Gastroesophageal sphincter (tissue), 4 donors: ENCODE results near the gene ZNF33B. TPM values are rescaled to one million over a fixed set of nuclear protein-coding genes. Genes with fewer than 3 reads are reported as not detected.
A peak's percentile ranks its signal among the peaks of the same experiment; 100 is the strongest.

ENCODE experiments used
- ATAC-seq: fragments of 150-250 bp; one replicate; pipeline ENCODE4 v1.9.1; 2016; ENCODE audit warnings: mild to moderate bottlenecking, moderate library complexity
- H3K27ac ChIP-seq, 4 donors: fragments of 200-600 bp; sonication (generic) in 3 of 4; 1 replicate in 3 of 4; 2 replicates in 1 of 4; pipeline ENCODE4 v1.5.1; 2016 to 2019
- H3K27me3 ChIP-seq: fragments of 200-600 bp; sonication (generic); one replicate; pipeline ENCODE4 v1.5.1; 2019
- H3K36me3 ChIP-seq, 2 donors: fragments of 200-600 bp; sonication (generic); one replicate each; pipeline ENCODE4 v1.5.1; 2019; ENCODE audit warnings: control low read depth in 1 of 2
- H3K4me1 ChIP-seq, 3 donors: fragments of 200-600 bp; sonication (generic); 1 replicate in 2 of 3; 2 replicates in 1 of 3; pipeline ENCODE4 v1.5.1; 2016 to 2019; ENCODE audit warnings: control low read depth in 2 of 3
- H3K4me3 ChIP-seq, 2 donors: fragments of 200-600 bp; sonication (generic); one replicate each; pipeline ENCODE4 v1.5.1; 2019; ENCODE audit warnings: mild to moderate bottlenecking in 1 of 2, moderate library complexity in 1 of 2
- H3K9me3 ChIP-seq, 3 donors: fragments of 200-600 bp; sonication (generic); one replicate each; pipeline ENCODE4 v1.5.1; 2017 to 2019; ENCODE audit warnings: control low read depth in 2 of 3
- CTCF ChIP-seq, 4 experiments: fragments of 200-600 bp in 2 of 4; fragments of 450-650 bp in 2 of 4; sonication (generic) in 1 of 4; IDR thresholded peaks; one replicate each; pipeline ENCODE4 v1.5.1; 2017 to 2019; ENCODE audit warnings: antibody characterized with exemption in 4 of 4, mild to moderate bottlenecking in 2 of 4, moderate library complexity in 2 of 4
- EP300 ChIP-seq: sonication (generic); formaldehyde crosslinking; IDR thresholded peaks from one replicate; pipeline ENCODE4 v1.6.1; 2017; ENCODE audit warnings: antibody characterized with exemption, mild to moderate bottlenecking
- POLR2A ChIP-seq, 2 donors: fragments of 450-650 bp; IDR thresholded peaks; one replicate each; pipeline ENCODE4 v1.6.1; 2017; ENCODE audit warnings: antibody characterized with exemption in 2 of 2, mild to moderate bottlenecking in 2 of 2, moderate library complexity in 1 of 2
- POLR2AphosphoS5 ChIP-seq: sonication (generic); formaldehyde crosslinking; IDR thresholded peaks from one replicate; pipeline ENCODE4 v1.6.1; 2017; ENCODE audit warnings: antibody characterized with exemption
- WGBS, 2 donors: methylation state at CpG; one replicate each; pipeline ENCODE4 v1.1.5; 2018; ENCODE audit warnings: low coverage in 1 of 2; 5-methylcytosine and 5-hydroxymethylcytosine counted together
- total RNA-seq, 4 donors: library from RNA; depleted of rRNA; stranded (reverse); fragments of >200 nt; gene quantifications; one replicate each; pipeline ENCODE4 v1.1.0, GENCODE V29; 2016

Gene ZNF33B
- total RNA-seq, 4 donors from 2014 or later = 15.6 to 22.7 (median 19.0) TPM

GRCh38 chr10:42637142-42637541 is 1.2 kb downstream of the ZNF33B start:
- Histone ChIP-seq H3K4me3 (peak overlapping the region in 1 of 2 donors; percentile 79), H3K4me1 (peaks cover 0 to 27% (median 0%) of the 10 kb centered on the region in 3 donors), H3K27ac (peak overlapping the region in 3 of 4 donors; percentile 94 to 97 (median 94)), H3K27me3 (no peaks in the 10 kb centered on the region), H3K36me3 (peaks cover 0 to 24% of the 10 kb centered on the region in 2 donors), H3K9me3 (no peaks in the 10 kb centered on the region)
- TF ChIP-seq POLR2AphosphoS5 = no peak
- no peak for TF ChIP-seq EP300
- no peak for TF ChIP-seq CTCF (IDR thresholded peaks at IDR 0.05)
- no peak for TF ChIP-seq POLR2A (IDR thresholded peaks at IDR 0.05)
- no peak for ATAC-seq
- WGBS, 2 donors = 66 to 79% methylated on average over 3 of the region's 3 CpGs

DNA sequence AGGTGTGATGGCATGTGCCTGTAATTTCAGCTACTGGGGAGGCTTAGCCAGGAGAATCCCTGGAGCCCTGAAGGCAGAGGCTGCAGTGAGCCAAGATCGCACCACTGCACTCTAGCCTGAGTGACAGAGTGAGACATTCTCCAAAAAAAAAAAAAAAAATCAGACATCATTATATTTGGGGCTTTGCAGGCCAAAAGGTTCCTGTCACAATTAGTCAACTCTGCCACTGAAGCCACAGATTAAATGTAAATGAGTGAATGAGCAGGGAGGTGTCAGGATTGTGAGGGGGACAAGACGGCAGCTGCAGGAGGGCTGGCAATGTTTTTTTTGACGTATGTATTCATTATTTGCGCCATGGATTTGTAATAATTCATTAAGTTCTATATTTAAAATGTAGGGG is 3.3 kb downstream of the ZNF33B start:
- Histone ChIP-seq H3K4me3 (no peak overlapping the region), H3K27ac (no peak overlapping the region), H3K27me3 (no peaks in the 10 kb centered on the region), H3K36me3 (peaks cover 0 to 44% of the 10 kb centered on the region in 2 donors), H3K9me3 (no peaks in the 10 kb centered on the region), H3K4me1 (peaks cover 0 to 27% (median 0%) of the 10 kb centered on the region in 3 donors)
- TF ChIP-seq POLR2A (IDR thresholded peaks at IDR 0.05) (no peak), POLR2AphosphoS5 (no peak), EP300 (no peak), CTCF (IDR thresholded peaks at IDR 0.05) (no peak)
- WGBS, 2 donors = 94 to 95% methylated on average over 4 of the region's 4 CpGs
- no peak for ATAC-seq

DNA sequence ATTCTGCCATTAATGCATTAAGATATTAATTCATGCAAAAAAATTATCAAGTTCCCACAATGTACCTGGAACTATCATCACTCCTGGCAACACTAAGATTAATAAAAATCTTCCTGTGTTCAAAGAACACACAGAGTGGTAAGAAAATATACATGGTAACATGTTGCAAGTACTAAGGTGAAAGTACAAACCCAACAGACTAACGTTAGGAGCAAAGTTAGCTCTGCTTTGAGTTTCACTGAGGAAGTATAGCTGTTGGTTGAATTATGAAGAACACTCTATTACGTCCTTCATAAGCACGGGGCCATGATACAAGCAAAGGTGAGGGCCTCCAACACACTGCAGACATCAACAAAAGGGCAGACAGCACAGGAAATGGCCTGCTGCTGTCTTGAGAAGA is 5.8 kb downstream of the ZNF33B start:
- 76 to 100% methylated on average over 3 of the region's 3 CpGs for WGBS, 2 donors
- H3K9me3 ChIP-seq = no peaks in the 10 kb centered on the region

GRCh38 chr10:42630537-42631134 is 7.7 kb downstream of the ZNF33B start:
- no peak for ATAC-seq
- Histone ChIP-seq H3K27ac (no peak overlapping the region), H3K4me1 (no peaks in the 10 kb centered on the region), H3K27me3 (no peaks in the 10 kb centered on the region), H3K36me3 (peaks cover 0 to 86% of the 10 kb centered on the region in 2 donors), H3K9me3 (no peaks in the 10 kb centered on the region), H3K4me3 (no peak overlapping the region)
- 100% methylated on average over 1 of the region's 1 CpG for WGBS, 2 donors
- no peak for TF ChIP-seq POLR2AphosphoS5
- TF ChIP-seq CTCF (IDR thresholded peaks at IDR 0.05) = no peak
- TF ChIP-seq EP300 = no peak
- no peak for TF ChIP-seq POLR2A (IDR thresholded peaks at IDR 0.05)

More for the DNA sequence above, 5.8 kb downstream of the ZNF33B start:
- H3K27ac ChIP-seq = no peak overlapping the region
- H3K36me3 ChIP-seq = peaks cover 0 to 70% of the 10 kb centered on the region in 2 donors
- no peaks in the 10 kb centered on the region for H3K27me3 ChIP-seq
- no peak for ATAC-seq
- no peak for TF ChIP-seq POLR2AphosphoS5
- no peak for TF ChIP-seq CTCF (IDR thresholded peaks at IDR 0.05)
- TF ChIP-seq EP300 = no peak
- TF ChIP-seq POLR2A (IDR thresholded peaks at IDR 0.05) = no peak
- H3K4me3 ChIP-seq = no peak overlapping the region
- H3K4me1 ChIP-seq = peaks cover 0 to 14% (median 0%) of the 10 kb centered on the region in 3 donors

- H3K27ac ChIP-seq = no peak overlapping the region
- no peaks in the 10 kb centered on the region for H3K27me3 ChIP-seq
- H3K36me3 ChIP-seq = peaks cover 0 to 89% of the 10 kb centered on the region in 2 donors
- H3K4me3 ChIP-seq = no peak overlapping the region
- WGBS, 2 donors = 89 to 100% methylated on average over 1 to 4 of the region's 4 CpGs
- no peaks in the 10 kb centered on the region for H3K4me1 ChIP-seq
- peaks cover 0 to 4% (median 0%) of the 10 kb centered on the region in 3 donors for H3K9me3 ChIP-seq
- ATAC-seq = no peak
- TF ChIP-seq EP300 = no peak
- TF ChIP-seq CTCF (IDR thresholded peaks at IDR 0.05) = no peak
- no peak for TF ChIP-seq POLR2A (IDR thresholded peaks at IDR 0.05)
Measured at GRCh38 chr10:42623929-42624328, 14.4 kb downstream of the ZNF33B start.
